Mesodermal cell (in vitro differentiated cells): ENCODE results near the gene MED26.
"Not testable (repeated sequence)": the region's sequence is repeated elsewhere in the genome, so short reads cannot be mapped to it uniquely, and the experiment has no call there.

Source experiments
- H3K27ac ChIP-seq: 2 replicates; pipeline ENCODE4 v1.7.0; 2013; ENCODE audit warnings: mild to moderate bottlenecking, low read depth, low read length, moderate library complexity; ENCODE audit not compliant: severe bottlenecking
- H3K36me3 ChIP-seq: 2 replicates; pipeline ENCODE4 v1.7.1; 2013; ENCODE audit warnings: mild to moderate bottlenecking, low read length, moderate library complexity; ENCODE audit not compliant: control insufficient read depth, insufficient read depth
- H3K4me1 ChIP-seq: one replicate; pipeline ENCODE4 v1.7.1; 2013; ENCODE audit warnings: mild to moderate bottlenecking, low read length; ENCODE audit not compliant: insufficient read depth, control insufficient read depth, poor library complexity, severe bottlenecking
- H3K4me3 ChIP-seq: 2 replicates; pipeline ENCODE4 v1.7.0; 2013; ENCODE audit warnings: low read length, control low read depth, mild to moderate bottlenecking; ENCODE audit not compliant: insufficient read depth, poor library complexity, severe bottlenecking; ENCODE audit errors: extremely low read depth
- H3K9me3 ChIP-seq: 2 replicates; pipeline ENCODE4 v1.7.1; 2013; ENCODE audit warnings: mild to moderate bottlenecking, low read length, moderate library complexity; ENCODE audit not compliant: control insufficient read depth
- WGBS, 2 experiments: methylation state at CpG; one replicate each; pipeline ENCODE4 v1.1.5; 2013; ENCODE audit warnings: missing lambda C conversion rate in 2 of 2; ENCODE audit not compliant: insufficient coverage in 2 of 2; 5-methylcytosine and 5-hydroxymethylcytosine counted together

Gene MED26

GRCh38 chr19:16554776-16555175, 73.2 kb downstream of the MED26 start:
- H3K4me3 ChIP-seq, result no peak overlapping the region
- 86 to 96% methylated on average over 5 to 6 of the region's 8 CpGs for WGBS, 2 experiments
- H3K27ac ChIP-seq, result no peak overlapping the region
- H3K4me1 ChIP-seq, result peaks cover 1% of the 10 kb centered on the region
- no peaks in the 10 kb centered on the region for H3K9me3 ChIP-seq
- peaks cover 66% of the 10 kb centered on the region for H3K36me3 ChIP-seq

- peaks cover 51% of the 10 kb centered on the region for H3K36me3 ChIP-seq
- not testable (repeated sequence) for H3K4me3 ChIP-seq, H3K9me3 ChIP-seq, H3K4me1 ChIP-seq, H3K27ac ChIP-seq
- WGBS, 2 experiments, result 100% methylated on average over 1 of the region's 6 CpGs
These were observed 76.1 kb downstream of the MED26 start for GRCh38 chr19:16551902-16552301.

- no peak overlapping the region for H3K4me3 ChIP-seq
- H3K27ac ChIP-seq, result no peak overlapping the region
- peaks cover 35% of the 10 kb centered on the region for H3K36me3 ChIP-seq
- no peaks in the 10 kb centered on the region for H3K9me3 ChIP-seq
- H3K4me1 ChIP-seq, result no peaks in the 10 kb centered on the region
- WGBS, 2 experiments, result 80 to 100% methylated on average over 2 to 3 of the region's 4 CpGs
These were observed 79.0 kb downstream of the MED26 start for GRCh38 chr19:16548956-16549355.

- Histone ChIP-seq H3K27ac (no peak overlapping the region), H3K9me3 (no peaks in the 10 kb centered on the region), H3K4me1 (peaks cover 13% of the 10 kb centered on the region), H3K36me3 (peaks cover 15% of the 10 kb centered on the region), H3K4me3 (no peak overlapping the region)
- WGBS, 2 experiments, result 97 to 98% methylated on average over 7 to 9 of the region's 11 CpGs
These were observed 83.4 kb downstream of the MED26 start for GRCh38 chr19:16544473-16545231.

- 79 to 100% methylated on average over 4 of the region's 6 CpGs for WGBS, 2 experiments
- Histone ChIP-seq H3K4me1 (peaks cover 14% of the 10 kb centered on the region), H3K36me3 (peaks cover 22% of the 10 kb centered on the region), H3K4me3 (peak overlapping the region; percentile 98)
- not testable (repeated sequence) for H3K9me3 ChIP-seq, H3K27ac ChIP-seq
These were observed 84.3 kb downstream of the MED26 start for GRCh38 chr19:16543734-16544133.

- Histone ChIP-seq H3K9me3 (no peaks in the 10 kb centered on the region), H3K4me3 (peak overlapping the region; percentile 98), H3K36me3 (peaks cover 30% of the 10 kb centered on the region), H3K27ac (peak overlapping the region; percentile 82), H3K4me1 (peaks cover 14% of the 10 kb centered on the region)
- 13% methylated on average over 11 to 15 of the region's 15 CpGs for WGBS, 2 experiments
These were observed 85.0 kb downstream of the MED26 start for GRCh38 chr19:16542910-16543472.

- H3K4me3 ChIP-seq, result peak within 1 kb of the TSS; percentile 98
- no peaks in the 10 kb centered on the region for H3K9me3 ChIP-seq
- peak within 1 kb of the TSS; percentile 82 for H3K27ac ChIP-seq
- 0% methylated on average over 90 to 106 of the region's 108 CpGs for WGBS, 2 experiments
- peaks cover 14% of the 10 kb centered on the region for H3K4me1 ChIP-seq
- peaks cover 37% of the 10 kb centered on the region for H3K36me3 ChIP-seq
These were observed 85.7 kb downstream of the MED26 start, which contains the start of gene CHERP for GRCh38 chr19:16542045-16542909. CHERP (minus strand) TSS chr19:16542437; CDS start chr19:16542378, 59 bp downstream.

- peaks cover 44% of the 10 kb centered on the region for H3K36me3 ChIP-seq
- H3K27ac ChIP-seq, result peak overlapping the region; percentile 82
- no peaks in the 10 kb centered on the region for H3K9me3 ChIP-seq
- H3K4me1 ChIP-seq, result peaks cover 14% of the 10 kb centered on the region
- WGBS, 2 experiments, result 2 to 3% methylated on average over 27 to 29 of the region's 29 CpGs
- H3K4me3 ChIP-seq, result peak overlapping the region; percentile 98
These were observed 86.4 kb downstream of the MED26 start for GRCh38 chr19:16541526-16542044.

GRCh38 chr19:16540948-16541347, 87.1 kb downstream of the MED26 start:
- Histone ChIP-seq H3K36me3 (peaks cover 50% of the 10 kb centered on the region), H3K27ac (no peak overlapping the region), H3K4me1 (peaks cover 14% of the 10 kb centered on the region), H3K4me3 (peak overlapping the region; percentile 98), H3K9me3 (no peaks in the 10 kb centered on the region)
- WGBS, 2 experiments, result 89 to 91% methylated on average over 7 to 9 of the region's 12 CpGs

GRCh38 chr19:16537111-16537510, 90.9 kb downstream of the MED26 start:
- Histone ChIP-seq H3K4me3 (no peak overlapping the region), H3K27ac (no peak overlapping the region), H3K36me3 (peaks cover 82% of the 10 kb centered on the region), H3K4me1 (peaks cover 10% of the 10 kb centered on the region), H3K9me3 (no peaks in the 10 kb centered on the region)
- 94 to 97% methylated on average over 11 to 12 of the region's 13 CpGs for WGBS, 2 experiments
